ENCODE results near the gene NPDC1.
"Not testable (repeated sequence)": the region's sequence is repeated elsewhere in the genome, so short reads cannot be mapped to it uniquely, and the experiment has no call there.

The NPDC1 gene

GRCh38 chr9:137038916-137039315 is 7.1 kb downstream of the NPDC1 start:
- DNase-seq: no peak

GRCh38 chr9:137037483-137037882 is 8.5 kb downstream of the NPDC1 start:
- no peak for DNase-seq

GRCh38 chr9:137037035-137037434 is 8.9 kb downstream of the NPDC1 start:
- no peak for DNase-seq

GRCh38 chr9:137035937-137036336 is 10.0 kb downstream of the NPDC1 start:
- DNase-seq: no peak

GRCh38 chr9:137035507-137035834 is 10.5 kb downstream of the NPDC1 start:
- no peak for DNase-seq

GRCh38 chr9:137034709-137035506 is 11.1 kb downstream of the NPDC1 start:
- DNase-seq: peak; percentile 55

GRCh38 chr9:137034039-137034708 is 11.8 kb downstream of the NPDC1 start:
- peak; percentile 83 for DNase-seq

- DNase-seq: not testable (repeated sequence)
Observed at GRCh38 chr9:137033481-137033880, 12.5 kb downstream of the NPDC1 start.

- peak; percentile 86 for DNase-seq
Observed at GRCh38 chr9:137032858-137033257, 13.1 kb downstream of the NPDC1 start.

GRCh38 chr9:137031904-137032640 is 13.9 kb downstream of the NPDC1 start, which contains the start of gene FUT7:
FUT7 (minus strand) TSS chr9:137032088; CDS start chr9:137031991, 97 bp downstream.
- peak; percentile 70 for DNase-seq

GRCh38 chr9:137030538-137031527 is 15.1 kb downstream of the NPDC1 start:
- DNase-seq: peak; percentile 92

- peak; percentile 42 for DNase-seq
Observed at GRCh38 chr9:137030006-137030405, 16.0 kb downstream of the NPDC1 start.

- peak; percentile 74 for DNase-seq
Observed at GRCh38 chr9:137029058-137029936, 16.7 kb downstream of the NPDC1 start.

GRCh38 chr9:137028263-137029057 is 17.5 kb downstream of the NPDC1 start:
- peak; percentile 25 for DNase-seq

- DNase-seq: no peak
Observed at GRCh38 chr9:137027369-137028262, 18.4 kb downstream of the NPDC1 start, which contains the start of gene ABCA2. ABCA2 (minus strand) TSS chr9:137028237; CDS start chr9:137028140, 97 bp downstream.

- no peak for DNase-seq
Observed at GRCh38 chr9:137026828-137027227, 19.1 kb downstream of the NPDC1 start.

- DNase-seq: no peak
Observed at GRCh38 chr9:137026384-137026783, 19.6 kb downstream of the NPDC1 start.

GRCh38 chr9:137025517-137025966 is 20.4 kb downstream of the NPDC1 start:
- no peak for DNase-seq

- DNase-seq: no peak
Observed at GRCh38 chr9:137023583-137023991, 22.4 kb downstream of the NPDC1 start.

Data from GF-D8 (cell line).